Spleen (tissue), 7 donors: ENCODE results near the gene GNAI2.

Source experiments
- POLR2A ChIP-seq, 3 donors: fragments of 450-650 bp; IDR thresholded peaks; one replicate each; pipeline ENCODE4 v1.5.1; 2017; ENCODE audit warnings: antibody characterized with exemption in 3 of 3, mild to moderate bottlenecking in 1 of 3
- POLR2AphosphoS5 ChIP-seq, 3 donors: sonication (generic); formaldehyde crosslinking; IDR thresholded peaks; one replicate each; pipeline ENCODE4 v1.5.1; 2017; ENCODE audit warnings: antibody characterized with exemption in 3 of 3
- TF ChIP-seq, protein P1 (sequence below), 11 experiments: fragments of 200-600 bp in 7 of 11; fragments of 450-650 bp in 4 of 11; sonication (generic) in 4 of 11; IDR thresholded peaks in 8 of 11; conservative IDR thresholded peaks in 3 of 11; 1 replicate in 7 of 11; 2 replicates in 4 of 11; pipeline versions ENCODE4 v1.4.0 to v1.8.0; 2016 to 2021; ENCODE audit warnings: antibody characterized with exemption in 11 of 11, inconsistent platforms in 4 of 11, mild to moderate bottlenecking in 1 of 11
- donor health status: DM: no; HTN: no; CAD: no; lungs with moderate emphysema.
- donor health status: DM: no; HTN: no; CAD: no.
- donor health status: DM: no; HTN: no; CAD: no.

DNA sequence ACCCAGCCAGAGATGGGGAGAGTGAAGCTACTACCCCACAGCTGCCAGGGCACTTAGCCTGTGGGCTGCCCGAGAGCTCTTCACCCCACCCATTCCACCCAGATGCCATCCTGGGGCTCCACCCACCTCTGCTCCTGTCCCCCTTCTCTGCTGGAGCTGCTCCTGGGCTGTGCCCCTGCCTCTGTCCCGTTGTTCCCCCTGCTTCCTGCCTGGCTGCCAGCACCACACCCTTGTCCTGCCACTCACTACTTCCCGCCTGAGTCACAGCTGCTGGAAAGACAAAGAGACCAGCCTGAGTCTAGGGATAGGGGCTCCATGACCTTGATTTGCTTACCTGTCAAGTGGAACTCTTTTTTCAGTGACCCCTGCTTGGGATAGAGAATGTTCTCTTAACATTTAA, 12.4 kb downstream of the GNAI2 start:
- TF ChIP-seq, protein P1, sequence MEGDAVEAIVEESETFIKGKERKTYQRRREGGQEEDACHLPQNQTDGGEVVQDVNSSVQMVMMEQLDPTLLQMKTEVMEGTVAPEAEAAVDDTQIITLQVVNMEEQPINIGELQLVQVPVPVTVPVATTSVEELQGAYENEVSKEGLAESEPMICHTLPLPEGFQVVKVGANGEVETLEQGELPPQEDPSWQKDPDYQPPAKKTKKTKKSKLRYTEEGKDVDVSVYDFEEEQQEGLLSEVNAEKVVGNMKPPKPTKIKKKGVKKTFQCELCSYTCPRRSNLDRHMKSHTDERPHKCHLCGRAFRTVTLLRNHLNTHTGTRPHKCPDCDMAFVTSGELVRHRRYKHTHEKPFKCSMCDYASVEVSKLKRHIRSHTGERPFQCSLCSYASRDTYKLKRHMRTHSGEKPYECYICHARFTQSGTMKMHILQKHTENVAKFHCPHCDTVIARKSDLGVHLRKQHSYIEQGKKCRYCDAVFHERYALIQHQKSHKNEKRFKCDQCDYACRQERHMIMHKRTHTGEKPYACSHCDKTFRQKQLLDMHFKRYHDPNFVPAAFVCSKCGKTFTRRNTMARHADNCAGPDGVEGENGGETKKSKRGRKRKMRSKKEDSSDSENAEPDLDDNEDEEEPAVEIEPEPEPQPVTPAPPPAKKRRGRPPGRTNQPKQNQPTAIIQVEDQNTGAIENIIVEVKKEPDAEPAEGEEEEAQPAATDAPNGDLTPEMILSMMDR (IDR thresholded peaks at IDR 0.05 in 8 of 11, conservative IDR thresholded peaks at IDR 0.05 in 3 of 11): peak in 1 of 11 experiments; percentile 9
- TF ChIP-seq POLR2A (IDR thresholded peaks at IDR 0.05) (no peak), POLR2AphosphoS5 (IDR thresholded peaks at IDR 0.05) (peak; percentile 79 to 84 (median 83))
